ENCODE results near the gene SHROOM4.
A peak's percentile ranks its signal among the peaks of the same experiment; 100 is the strongest.

Gene SHROOM4

GRCh38 chrX:50756276-50756675, 57.7 kb downstream of the SHROOM4 start:
- TF ChIP-seq NFIC (IDR thresholded peaks at IDR 0.05) (no peak), TCF12 (IDR thresholded peaks at IDR 0.05; ENCODE audit: low read depth) (no peak), RAD21 (IDR thresholded peaks at IDR 0.05; ENCODE audit: low read depth) (no peak), EGR1 (IDR thresholded peaks at IDR 0.05) (no peak), USF1 (IDR thresholded peaks at IDR 0.05) (no peak), TAF1 (IDR thresholded peaks at IDR 0.05; ENCODE audit: low read depth) (no peak), CREB1 (IDR thresholded peaks at IDR 0.05; ENCODE audit: low read depth) (no peak), ZBTB7A (IDR thresholded peaks at IDR 0.05; ENCODE audit: low read depth) (no peak), YY1 (IDR thresholded peaks at IDR 0.05; ENCODE audit: low read depth) (no peak)
- TF ChIP-seq, protein P1, sequence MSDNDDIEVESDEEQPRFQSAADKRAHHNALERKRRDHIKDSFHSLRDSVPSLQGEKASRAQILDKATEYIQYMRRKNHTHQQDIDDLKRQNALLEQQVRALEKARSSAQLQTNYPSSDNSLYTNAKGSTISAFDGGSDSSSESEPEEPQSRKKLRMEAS (IDR thresholded peaks at IDR 0.05), result no peak
- TF ChIP-seq, protein P2, sequence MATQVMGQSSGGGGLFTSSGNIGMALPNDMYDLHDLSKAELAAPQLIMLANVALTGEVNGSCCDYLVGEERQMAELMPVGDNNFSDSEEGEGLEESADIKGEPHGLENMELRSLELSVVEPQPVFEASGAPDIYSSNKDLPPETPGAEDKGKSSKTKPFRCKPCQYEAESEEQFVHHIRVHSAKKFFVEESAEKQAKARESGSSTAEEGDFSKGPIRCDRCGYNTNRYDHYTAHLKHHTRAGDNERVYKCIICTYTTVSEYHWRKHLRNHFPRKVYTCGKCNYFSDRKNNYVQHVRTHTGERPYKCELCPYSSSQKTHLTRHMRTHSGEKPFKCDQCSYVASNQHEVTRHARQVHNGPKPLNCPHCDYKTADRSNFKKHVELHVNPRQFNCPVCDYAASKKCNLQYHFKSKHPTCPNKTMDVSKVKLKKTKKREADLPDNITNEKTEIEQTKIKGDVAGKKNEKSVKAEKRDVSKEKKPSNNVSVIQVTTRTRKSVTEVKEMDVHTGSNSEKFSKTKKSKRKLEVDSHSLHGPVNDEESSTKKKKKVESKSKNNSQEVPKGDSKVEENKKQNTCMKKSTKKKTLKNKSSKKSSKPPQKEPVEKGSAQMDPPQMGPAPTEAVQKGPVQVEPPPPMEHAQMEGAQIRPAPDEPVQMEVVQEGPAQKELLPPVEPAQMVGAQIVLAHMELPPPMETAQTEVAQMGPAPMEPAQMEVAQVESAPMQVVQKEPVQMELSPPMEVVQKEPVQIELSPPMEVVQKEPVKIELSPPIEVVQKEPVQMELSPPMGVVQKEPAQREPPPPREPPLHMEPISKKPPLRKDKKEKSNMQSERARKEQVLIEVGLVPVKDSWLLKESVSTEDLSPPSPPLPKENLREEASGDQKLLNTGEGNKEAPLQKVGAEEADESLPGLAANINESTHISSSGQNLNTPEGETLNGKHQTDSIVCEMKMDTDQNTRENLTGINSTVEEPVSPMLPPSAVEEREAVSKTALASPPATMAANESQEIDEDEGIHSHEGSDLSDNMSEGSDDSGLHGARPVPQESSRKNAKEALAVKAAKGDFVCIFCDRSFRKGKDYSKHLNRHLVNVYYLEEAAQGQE (IDR thresholded peaks at IDR 0.05; ENCODE audit: low read depth), result no peak

DNA sequence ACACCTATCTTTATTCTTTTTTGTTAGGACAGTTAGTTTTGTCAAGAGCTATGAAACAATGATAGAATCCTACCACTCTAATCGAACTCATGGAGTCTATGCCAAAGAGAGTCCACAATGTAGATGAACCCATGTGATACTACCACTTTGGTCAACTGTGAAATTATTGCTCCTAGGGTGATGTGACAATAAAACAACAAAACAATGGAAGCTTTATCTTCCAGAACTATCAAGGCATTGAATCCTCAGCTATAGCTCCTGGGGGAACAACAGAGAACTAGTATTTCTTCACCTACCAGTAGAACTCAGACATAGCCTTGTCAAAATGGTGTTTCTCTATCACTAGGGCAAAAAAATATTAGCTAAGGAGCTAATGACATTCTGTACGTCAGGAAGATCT, 62.9 kb downstream of the SHROOM4 start:
- TF ChIP-seq TAF1 (IDR thresholded peaks at IDR 0.05; ENCODE audit: low read depth) (no peak), EP300 (IDR thresholded peaks at IDR 0.05; ENCODE audit: borderline replicate concordance) (no peak), USF1 (IDR thresholded peaks at IDR 0.05) (no peak), NFIC (IDR thresholded peaks at IDR 0.05) (no peak), TEAD4 (IDR thresholded peaks at IDR 0.05) (no peak), YY1 (IDR thresholded peaks at IDR 0.05; ENCODE audit: low read depth) (no peak), TCF12 (IDR thresholded peaks at IDR 0.05; ENCODE audit: low read depth) (no peak), CEBPB (IDR thresholded peaks at IDR 0.05) (no peak), CREB1 (IDR thresholded peaks at IDR 0.05; ENCODE audit: low read depth) (no peak), EGR1 (IDR thresholded peaks at IDR 0.05) (no peak), ZBTB7A (IDR thresholded peaks at IDR 0.05; ENCODE audit: low read depth) (no peak), RAD21 (IDR thresholded peaks at IDR 0.05; ENCODE audit: low read depth) (no peak), FOXM1 (IDR thresholded peaks at IDR 0.05; ENCODE audit: borderline replicate concordance, low read depth) (no peak)
- TF ChIP-seq, protein P2 (IDR thresholded peaks at IDR 0.05; ENCODE audit: low read depth), result no peak
- TF ChIP-seq, protein P1 (IDR thresholded peaks at IDR 0.05), result no peak

GRCh38 chrX:50747471-50747900, 66.5 kb downstream of the SHROOM4 start:
- no peak for TF ChIP-seq TCF12 (IDR thresholded peaks at IDR 0.05; ENCODE audit: low read depth)
- peak; percentile 84 for TF ChIP-seq RAD21 (IDR thresholded peaks at IDR 0.05; ENCODE audit: low read depth)

DNA sequence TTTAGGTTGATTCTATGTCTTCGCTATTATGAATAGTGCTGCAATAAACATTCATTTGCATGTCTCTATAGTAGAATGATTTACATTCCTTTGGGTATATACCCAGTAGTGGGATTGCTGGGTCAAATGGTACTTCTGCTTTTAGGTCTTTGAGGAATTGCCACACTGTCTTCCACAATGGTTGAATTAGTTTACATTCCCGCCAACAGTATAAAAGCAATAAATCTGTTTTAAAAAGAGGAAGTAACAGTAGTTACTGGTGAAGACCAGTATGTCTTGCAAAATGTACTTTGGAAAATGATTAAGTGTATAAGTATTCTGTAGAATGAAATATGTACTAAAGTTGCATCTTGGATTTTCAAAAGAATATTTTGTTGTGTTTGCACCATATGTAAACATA, 77.3 kb downstream of the SHROOM4 start:
- no peak for TF ChIP-seq TCF12 (IDR thresholded peaks at IDR 0.05; ENCODE audit: low read depth)
- no peak for TF ChIP-seq ZBTB7A (IDR thresholded peaks at IDR 0.05; ENCODE audit: low read depth)
- no peak for TF ChIP-seq CREB1 (IDR thresholded peaks at IDR 0.05; ENCODE audit: low read depth)
- no peak for TF ChIP-seq YY1 (IDR thresholded peaks at IDR 0.05; ENCODE audit: low read depth)
- TF ChIP-seq, protein P2 (IDR thresholded peaks at IDR 0.05; ENCODE audit: low read depth), result no peak
- no peak for TF ChIP-seq TAF1 (IDR thresholded peaks at IDR 0.05; ENCODE audit: low read depth)
- no peak for TF ChIP-seq FOXM1 (IDR thresholded peaks at IDR 0.05; ENCODE audit: borderline replicate concordance, low read depth)
- TF ChIP-seq, protein P1 (IDR thresholded peaks at IDR 0.05), result no peak
- no peak for TF ChIP-seq NFIC (IDR thresholded peaks at IDR 0.05)
- no peak for TF ChIP-seq TEAD4 (IDR thresholded peaks at IDR 0.05)
- no peak for TF ChIP-seq EP300 (IDR thresholded peaks at IDR 0.05; ENCODE audit: borderline replicate concordance)
- TF ChIP-seq EGR1 (IDR thresholded peaks at IDR 0.05), result no peak

Data from Ishikawa (cell line).